ENCODE measurements around the gene FIGLA.

GRCh38 chr2:70728128-70728527 is 62.3 kb downstream of the FIGLA start:
- TF ChIP-seq POLR2A (IDR thresholded peaks at IDR 0.05): no peak
- TF ChIP-seq, protein P1, sequence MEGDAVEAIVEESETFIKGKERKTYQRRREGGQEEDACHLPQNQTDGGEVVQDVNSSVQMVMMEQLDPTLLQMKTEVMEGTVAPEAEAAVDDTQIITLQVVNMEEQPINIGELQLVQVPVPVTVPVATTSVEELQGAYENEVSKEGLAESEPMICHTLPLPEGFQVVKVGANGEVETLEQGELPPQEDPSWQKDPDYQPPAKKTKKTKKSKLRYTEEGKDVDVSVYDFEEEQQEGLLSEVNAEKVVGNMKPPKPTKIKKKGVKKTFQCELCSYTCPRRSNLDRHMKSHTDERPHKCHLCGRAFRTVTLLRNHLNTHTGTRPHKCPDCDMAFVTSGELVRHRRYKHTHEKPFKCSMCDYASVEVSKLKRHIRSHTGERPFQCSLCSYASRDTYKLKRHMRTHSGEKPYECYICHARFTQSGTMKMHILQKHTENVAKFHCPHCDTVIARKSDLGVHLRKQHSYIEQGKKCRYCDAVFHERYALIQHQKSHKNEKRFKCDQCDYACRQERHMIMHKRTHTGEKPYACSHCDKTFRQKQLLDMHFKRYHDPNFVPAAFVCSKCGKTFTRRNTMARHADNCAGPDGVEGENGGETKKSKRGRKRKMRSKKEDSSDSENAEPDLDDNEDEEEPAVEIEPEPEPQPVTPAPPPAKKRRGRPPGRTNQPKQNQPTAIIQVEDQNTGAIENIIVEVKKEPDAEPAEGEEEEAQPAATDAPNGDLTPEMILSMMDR (IDR thresholded peaks at IDR 0.05): no peak

Measured in lower leg skin (tissue), 3 donors.